GM12801 (cell line): Measurements from ENCODE around the gene RPS19BP1.

Source experiments
- TF ChIP-seq, protein P1 (sequence below): IDR thresholded peaks from one replicate; pipeline ENCODE4 v1.5.1; 2011; ENCODE audit warnings: control low read depth; ENCODE audit not compliant: insufficient read length; ENCODE audit errors: extremely low read depth

RPS19BP1 gene

DNA sequence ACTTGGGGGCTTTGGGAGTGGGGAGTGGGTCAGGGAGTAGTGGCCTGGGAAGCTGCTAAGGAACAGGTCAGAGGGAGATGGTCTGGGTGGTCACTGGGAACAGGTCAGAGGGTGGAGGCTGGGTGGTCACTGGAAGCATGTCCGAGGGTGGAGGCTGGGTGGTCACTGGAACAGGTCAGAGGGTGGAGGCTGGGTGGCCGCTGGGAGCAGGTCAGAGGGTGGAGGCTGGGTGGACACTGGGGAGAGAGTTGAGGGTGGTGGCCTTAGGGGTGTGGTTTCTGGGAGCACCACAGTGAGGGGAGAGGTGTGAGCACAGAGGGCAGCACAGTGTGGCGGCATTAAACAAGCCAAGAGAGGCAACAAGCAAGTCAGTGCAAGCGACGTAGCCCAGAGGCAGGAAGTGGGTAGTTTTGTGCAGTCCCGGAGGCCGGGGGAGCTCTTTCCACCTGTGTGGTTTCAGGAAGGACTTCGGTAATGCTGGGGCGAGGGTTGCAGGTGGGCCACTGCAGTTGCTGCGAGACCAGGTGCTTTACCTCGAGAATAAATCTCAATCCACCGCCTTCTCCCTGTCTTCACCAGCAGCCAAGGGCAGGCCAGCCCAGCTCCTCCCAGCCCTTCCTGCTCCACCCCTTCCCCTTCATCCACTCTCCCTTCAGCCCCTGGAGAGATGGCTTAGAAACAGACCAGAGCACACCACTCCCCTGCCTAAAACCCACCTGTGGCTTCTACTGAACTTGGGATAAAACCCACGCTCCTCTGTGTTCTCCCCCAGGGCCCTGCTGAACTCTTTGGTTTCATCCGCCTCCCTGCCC, 34.8 kb upstream of the RPS19BP1 start:
- TF ChIP-seq, protein P1, sequence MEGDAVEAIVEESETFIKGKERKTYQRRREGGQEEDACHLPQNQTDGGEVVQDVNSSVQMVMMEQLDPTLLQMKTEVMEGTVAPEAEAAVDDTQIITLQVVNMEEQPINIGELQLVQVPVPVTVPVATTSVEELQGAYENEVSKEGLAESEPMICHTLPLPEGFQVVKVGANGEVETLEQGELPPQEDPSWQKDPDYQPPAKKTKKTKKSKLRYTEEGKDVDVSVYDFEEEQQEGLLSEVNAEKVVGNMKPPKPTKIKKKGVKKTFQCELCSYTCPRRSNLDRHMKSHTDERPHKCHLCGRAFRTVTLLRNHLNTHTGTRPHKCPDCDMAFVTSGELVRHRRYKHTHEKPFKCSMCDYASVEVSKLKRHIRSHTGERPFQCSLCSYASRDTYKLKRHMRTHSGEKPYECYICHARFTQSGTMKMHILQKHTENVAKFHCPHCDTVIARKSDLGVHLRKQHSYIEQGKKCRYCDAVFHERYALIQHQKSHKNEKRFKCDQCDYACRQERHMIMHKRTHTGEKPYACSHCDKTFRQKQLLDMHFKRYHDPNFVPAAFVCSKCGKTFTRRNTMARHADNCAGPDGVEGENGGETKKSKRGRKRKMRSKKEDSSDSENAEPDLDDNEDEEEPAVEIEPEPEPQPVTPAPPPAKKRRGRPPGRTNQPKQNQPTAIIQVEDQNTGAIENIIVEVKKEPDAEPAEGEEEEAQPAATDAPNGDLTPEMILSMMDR = no peak

DNA sequence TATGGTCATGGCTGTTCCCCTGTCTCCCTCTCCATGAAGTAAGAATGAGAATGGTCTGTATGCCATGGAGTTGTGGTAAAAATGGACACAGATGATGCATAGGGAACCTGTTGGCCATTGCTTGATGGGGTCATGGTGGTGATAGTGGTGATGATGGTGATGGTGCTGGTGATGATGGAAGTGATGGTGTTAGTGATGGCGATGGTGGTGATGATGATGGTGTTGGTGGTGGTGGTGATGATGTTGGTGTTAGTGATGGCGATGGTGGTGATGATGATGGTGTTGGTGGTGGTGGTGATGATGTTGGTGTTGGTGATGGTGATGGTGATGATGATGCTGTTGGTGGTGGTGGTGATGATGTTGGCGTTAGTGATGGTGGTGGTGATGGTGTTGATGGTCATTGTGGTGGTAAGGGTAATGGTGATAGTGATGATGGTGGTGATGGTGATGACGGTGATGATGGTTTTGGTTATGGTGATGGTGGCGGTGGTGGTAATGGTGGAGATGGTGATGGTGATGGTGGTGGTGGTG, 32.9 kb upstream of the RPS19BP1 start:
- TF ChIP-seq, protein P1 = no peak

DNA sequence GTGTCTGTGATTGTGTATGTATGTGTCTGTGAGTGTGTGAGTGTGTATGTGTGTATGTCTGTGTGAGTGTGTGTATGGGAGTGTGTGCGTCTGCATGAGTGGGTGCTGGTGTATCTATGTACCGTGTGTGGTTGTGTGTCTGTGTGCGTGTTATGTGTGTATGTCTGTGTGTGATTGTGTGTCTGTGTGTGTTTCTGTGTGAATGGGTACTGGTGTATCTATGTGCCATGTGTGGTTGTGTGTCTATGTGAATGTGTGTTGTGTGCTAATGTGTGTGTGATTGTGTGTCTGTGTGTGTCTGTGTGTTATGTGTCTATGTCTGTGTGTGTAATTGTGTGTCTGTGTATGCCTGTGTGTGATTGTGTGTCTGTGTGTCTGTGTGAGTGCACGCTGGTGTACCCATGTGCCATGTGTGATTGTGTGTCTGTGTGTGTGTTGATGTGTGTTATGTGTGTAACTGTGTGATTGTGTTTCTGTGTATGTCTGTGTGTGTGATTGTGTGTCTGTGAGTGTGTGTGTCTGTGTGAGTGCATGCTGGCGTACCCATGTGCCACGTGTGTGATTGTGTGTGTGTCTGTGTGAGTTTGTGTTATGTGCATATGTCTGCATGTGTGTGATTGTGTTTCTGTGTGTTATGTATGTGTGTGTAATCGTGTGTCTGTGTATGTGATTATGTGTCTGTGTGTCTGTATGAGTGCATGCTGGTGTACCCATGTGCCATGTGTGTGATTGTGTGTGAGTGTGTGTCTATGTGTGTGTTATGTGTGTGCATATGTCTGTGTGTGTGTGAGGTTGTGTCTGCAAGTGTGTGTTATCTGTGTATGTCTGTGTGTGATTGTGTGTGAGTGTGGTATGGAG, 31.3 kb upstream of the RPS19BP1 start:
- TF ChIP-seq, protein P1 = no peak

DNA sequence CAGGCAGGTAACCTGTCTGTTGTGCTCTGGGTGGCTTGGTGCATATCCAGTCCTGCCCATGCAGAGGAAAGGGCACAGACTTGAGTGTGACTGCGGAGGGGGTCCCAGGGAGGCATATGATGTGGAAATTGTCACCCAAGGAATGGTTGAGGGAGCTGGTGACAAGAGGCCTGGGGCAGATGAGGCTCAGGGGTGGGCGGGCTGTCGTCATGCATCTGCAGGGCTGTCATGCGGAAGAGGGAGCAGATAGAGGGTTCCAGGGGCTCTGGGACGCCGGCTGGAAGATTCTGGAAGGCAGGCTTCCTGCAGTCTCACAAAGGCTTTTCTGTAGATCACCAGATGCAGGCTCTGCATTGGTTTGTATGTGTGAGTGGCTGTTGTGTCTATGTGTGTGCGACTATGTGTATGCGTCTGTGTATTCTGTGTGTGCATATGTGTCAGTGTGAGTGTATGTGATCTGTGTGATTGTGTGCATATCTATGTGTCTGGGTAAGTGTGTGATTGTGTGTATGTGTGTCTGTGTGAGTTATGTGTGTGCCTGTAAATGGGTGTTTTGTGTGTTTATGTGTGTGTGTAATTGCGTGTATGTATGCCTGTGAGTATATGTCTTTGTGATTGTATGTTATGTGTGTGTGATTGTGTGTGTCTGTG, 30.4 kb upstream of the RPS19BP1 start:
- TF ChIP-seq, protein P1 = no peak

DNA sequence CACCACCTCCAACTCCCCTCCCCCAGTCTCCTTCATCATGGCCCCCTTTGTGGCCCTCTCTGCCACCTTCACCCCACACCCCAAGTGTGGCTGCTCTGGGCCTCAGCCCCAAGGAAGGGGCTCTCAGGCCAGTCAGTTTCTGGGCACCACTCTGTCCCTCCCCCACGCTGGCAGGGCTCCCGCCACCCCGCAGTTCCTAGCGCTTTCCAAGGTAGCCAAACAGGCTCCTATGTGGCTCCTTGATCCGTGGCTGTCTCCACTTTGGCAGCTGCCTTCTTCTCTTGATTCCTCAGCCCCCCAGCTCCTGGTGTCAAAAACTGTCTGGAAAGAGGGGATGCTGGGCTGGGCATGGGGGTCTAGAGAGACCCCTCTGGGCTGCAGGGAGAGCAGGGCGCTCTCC, 27.6 kb upstream of the RPS19BP1 start:
- TF ChIP-seq, protein P1 = no peak

DNA sequence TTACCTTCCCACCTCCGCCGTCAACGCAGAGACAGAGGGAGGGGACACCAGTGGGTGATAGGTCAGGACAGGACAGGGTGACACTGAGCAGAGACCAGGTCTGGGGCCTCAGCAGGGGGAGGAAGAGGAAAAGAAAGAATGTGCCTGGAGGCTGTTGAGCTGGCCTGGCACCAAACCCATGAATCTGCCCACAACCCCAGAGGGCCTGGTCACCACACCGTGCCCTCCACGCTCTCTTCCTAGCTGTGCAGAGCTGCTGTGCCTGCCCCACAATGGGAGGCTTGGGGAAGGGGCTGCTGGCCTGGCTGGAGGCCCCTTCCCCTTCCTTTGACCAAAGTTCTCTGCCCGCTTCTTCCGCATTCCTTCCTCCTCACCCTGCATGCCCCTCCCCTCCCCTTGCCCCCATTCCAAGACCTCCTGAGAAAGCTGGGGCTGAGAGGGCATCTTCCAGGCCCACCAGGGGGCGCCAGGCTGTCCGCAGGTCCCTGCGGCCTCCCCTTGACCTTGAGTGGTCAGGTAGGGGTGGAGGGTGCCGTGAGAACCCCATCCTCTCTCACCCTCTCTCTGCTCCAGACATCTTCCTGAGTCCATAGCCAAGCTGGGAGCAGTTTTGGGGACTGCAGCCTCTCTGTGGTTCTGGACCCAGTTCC, 27.0 kb upstream of the RPS19BP1 start:
- TF ChIP-seq, protein P1 = no peak
